HCT116 (cell line): ENCODE measurements around the gene CCDC32.

ENCODE experiments used
- EGR1 ChIP-seq: IDR thresholded peaks from 2 replicates; pipeline ENCODE4 v1.6.1; 2012; ENCODE audit warnings: low read depth
- EZH2 ChIP-seq: fragments of 200-600 bp; sonication (generic); IDR thresholded peaks from 2 replicates; pipeline ENCODE4 v1.6.1; 2017; ENCODE audit warnings: antibody characterized with exemption, mixed run types
- JUND ChIP-seq: IDR thresholded peaks from 2 replicates; pipeline ENCODE4 v1.6.1; 2012
- POLR2A ChIP-seq: IDR thresholded peaks from 2 replicates; pipeline ENCODE4 v1.7.0; 2011; ENCODE audit warnings: borderline replicate concordance; ENCODE audit not compliant: insufficient read depth, insufficient read length; ENCODE audit errors: extremely low read depth
- POLR2AphosphoS5 ChIP-seq: IDR thresholded peaks from 2 replicates; pipeline ENCODE4 v1.6.1; 2011; ENCODE audit warnings: mild to moderate bottlenecking, low read depth, low read length, moderate library complexity
- RAD21 ChIP-seq: IDR thresholded peaks from 2 replicates; pipeline ENCODE4 v1.6.1; 2012; ENCODE audit warnings: low read depth, mild to moderate bottlenecking
- SIN3A ChIP-seq: IDR thresholded peaks from 2 replicates; pipeline ENCODE4 v1.6.1; 2012; ENCODE audit warnings: low read depth
- SRF ChIP-seq: IDR thresholded peaks from 2 replicates; pipeline ENCODE4 v1.6.1; 2012; ENCODE audit warnings: low read depth
- TF ChIP-seq, protein P1 (sequence below), 3 experiments: fragments of 200-600 bp in 1 of 3; sonication (generic) in 1 of 3; IDR thresholded peaks in 2 of 3; conservative IDR thresholded peaks in 1 of 3; 2 replicates each; pipeline ENCODE4 v1.5.1; 2012 to 2017; ENCODE audit warnings: low read depth in 2 of 3, low read length in 2 of 3, antibody characterized with exemption in 1 of 3, borderline replicate concordance in 1 of 3, control low read depth in 1 of 3, mild to moderate bottlenecking in 1 of 3, mixed read lengths in 1 of 3, mixed run types in 1 of 3, moderate library complexity in 1 of 3; ENCODE audit not compliant: insufficient read depth in 1 of 3

DNA sequence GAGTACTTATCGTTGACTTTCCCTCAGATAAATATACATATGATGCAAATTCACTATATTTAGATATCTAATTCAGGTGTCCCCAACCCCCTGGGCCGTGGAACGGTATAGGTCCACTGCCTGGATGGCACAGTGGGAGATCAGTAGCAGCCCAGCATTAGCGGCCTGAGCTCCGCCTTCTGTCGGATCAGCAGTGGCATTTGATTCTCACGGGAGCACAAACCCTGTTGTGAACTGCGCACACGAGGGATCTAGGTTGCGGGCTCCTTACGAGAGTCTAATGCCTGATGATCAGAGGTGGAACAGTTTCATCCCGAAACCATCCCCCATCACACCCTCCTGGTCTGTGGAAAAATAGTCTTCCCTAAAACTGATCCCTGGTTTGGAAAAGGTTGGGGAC lies 36.1 kb upstream of the CCDC32 start:
- TF ChIP-seq, protein P1, sequence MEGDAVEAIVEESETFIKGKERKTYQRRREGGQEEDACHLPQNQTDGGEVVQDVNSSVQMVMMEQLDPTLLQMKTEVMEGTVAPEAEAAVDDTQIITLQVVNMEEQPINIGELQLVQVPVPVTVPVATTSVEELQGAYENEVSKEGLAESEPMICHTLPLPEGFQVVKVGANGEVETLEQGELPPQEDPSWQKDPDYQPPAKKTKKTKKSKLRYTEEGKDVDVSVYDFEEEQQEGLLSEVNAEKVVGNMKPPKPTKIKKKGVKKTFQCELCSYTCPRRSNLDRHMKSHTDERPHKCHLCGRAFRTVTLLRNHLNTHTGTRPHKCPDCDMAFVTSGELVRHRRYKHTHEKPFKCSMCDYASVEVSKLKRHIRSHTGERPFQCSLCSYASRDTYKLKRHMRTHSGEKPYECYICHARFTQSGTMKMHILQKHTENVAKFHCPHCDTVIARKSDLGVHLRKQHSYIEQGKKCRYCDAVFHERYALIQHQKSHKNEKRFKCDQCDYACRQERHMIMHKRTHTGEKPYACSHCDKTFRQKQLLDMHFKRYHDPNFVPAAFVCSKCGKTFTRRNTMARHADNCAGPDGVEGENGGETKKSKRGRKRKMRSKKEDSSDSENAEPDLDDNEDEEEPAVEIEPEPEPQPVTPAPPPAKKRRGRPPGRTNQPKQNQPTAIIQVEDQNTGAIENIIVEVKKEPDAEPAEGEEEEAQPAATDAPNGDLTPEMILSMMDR (IDR thresholded peaks at IDR 0.05 in 2 of 3, conservative IDR thresholded peaks at IDR 0.05 in 1 of 3; ENCODE audit: borderline replicate concordance in 1 of 3, insufficient read depth in 1 of 3, low read depth in 2 of 3, low read length in 2 of 3), result no peak
- no peak for TF ChIP-seq JUND
- TF ChIP-seq SRF, result no peak
- no peak for TF ChIP-seq SIN3A
- no peak for TF ChIP-seq EGR1
- no peak for TF ChIP-seq EZH2
- no peak for TF ChIP-seq POLR2A
- TF ChIP-seq RAD21, result no peak
- no peak for TF ChIP-seq POLR2AphosphoS5
